HG03432 (cell line): ENCODE data around the gene NAE1.
"Not testable (repeated sequence)": the region's sequence is repeated elsewhere in the genome, so short reads cannot be mapped to it uniquely, and the experiment has no call there.

Experiments
- ATAC-seq: cut with Tn5 transposase; IDR thresholded peaks from one replicate; pipeline ENCODE4 v1.9.1; 2021; ENCODE audit warnings: mild to moderate bottlenecking, moderate library complexity; ENCODE audit not compliant: unreplicated experiment

NAE1 gene

DNA sequence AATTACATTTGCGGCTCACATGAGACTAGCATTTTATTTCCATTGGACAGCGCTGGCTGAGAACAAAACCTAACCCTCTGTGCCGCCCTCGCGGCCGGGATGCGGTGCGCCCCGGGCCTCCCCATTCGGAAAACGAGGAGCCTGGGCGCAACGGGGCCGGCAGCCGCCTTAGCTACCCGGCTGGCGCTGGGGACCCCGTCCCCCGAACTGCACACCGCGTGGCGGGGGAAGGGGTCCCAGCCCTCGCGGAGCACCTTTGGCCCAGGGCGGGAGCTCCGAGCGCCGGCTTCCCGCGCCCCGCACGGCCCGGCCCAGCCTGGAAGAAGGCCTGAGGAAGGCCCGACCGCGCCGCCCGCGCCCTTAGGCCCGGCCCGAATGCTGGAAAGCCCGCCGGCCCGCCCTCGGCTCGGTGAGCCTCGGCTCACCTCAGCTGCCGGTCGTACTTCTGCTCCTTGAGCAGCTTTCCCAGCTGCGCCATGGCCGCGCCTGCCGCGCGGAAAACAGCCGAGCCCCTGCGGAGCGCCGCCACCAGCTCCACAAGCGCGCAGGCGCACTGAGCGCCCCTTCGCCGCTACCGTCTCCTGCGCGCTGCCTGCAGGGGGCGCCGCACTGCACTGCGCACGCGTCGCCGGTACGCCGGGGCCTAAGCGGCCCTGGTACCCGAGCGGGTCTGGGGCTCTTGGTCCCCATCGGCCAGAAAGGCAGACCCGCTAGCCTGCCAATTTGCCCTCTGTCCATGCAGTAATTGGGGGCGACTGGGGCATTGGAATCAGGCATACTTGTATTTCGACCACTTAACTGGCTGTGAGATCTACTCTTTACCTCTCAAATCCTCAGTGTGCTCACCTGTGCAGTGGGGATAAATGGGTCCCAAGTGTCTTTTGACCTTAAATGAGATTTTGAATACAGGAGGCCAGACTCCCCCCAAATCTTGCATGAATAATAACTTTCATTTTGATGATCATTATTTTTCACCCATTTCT, at the start of gene NAE1:
TSS of gene NAE1 (minus strand) at position 555 of the 983 bp plus-strand sequence. CDS start at position 478, 77 bp downstream.
- ATAC-seq: peak; percentile 93

- ATAC-seq: peak; percentile 30
These were observed 47.3 kb upstream of the NAE1 start for GRCh38 chr16:66878067-66878466.

DNA sequence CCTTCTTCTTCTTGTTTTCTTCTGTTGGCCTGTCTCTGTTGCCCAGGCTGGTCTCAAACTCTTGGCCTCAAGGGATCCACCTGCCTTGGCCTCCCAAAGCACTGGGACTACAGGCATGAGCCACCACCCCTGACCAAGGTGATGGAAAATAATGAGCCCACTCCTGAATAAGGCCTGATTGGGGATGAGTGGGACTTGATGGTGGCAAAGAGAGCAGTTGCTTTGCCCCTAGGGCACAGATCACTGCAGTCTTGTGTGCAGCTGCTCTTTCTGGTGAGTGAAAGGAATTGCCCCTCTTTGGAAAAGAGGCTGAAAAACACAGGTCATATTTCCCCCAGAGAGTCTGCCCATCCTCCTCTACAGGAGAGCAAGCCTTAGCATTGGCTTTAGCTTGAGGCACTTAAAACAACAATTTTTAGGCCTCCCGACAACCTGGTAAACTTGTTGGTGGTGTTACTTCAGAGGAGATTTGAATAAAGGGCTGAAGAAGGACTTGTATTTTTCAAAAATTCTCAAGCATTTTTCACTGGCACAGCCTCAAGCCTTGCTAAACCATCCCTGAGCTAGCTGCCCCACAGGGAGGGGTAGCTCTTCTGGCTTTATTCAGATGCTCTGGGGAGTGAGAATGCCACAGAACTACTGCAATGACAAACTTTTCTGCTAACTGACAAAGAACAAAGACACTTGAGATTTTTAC, 43.5 kb upstream of the NAE1 start:
- no peak for ATAC-seq

DNA sequence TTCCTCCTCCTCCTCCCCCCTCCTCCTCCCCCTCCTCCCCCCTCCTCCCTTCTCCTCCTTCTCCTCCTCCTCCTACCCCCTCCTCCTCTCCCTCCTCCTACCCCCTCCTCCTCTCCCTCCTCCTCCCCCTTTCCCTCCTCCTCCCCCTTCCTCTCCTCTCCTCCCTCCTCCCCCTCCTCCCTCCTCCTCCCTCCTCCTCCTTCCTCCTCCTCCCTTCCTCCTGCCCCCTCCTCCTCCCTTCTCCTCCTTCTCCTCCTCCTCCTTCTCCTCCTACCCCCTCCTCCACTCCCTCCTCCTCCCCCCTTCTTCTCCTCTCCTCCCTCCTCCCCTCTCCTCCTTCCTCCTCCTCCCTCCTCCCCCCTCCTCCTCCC, 42.9 kb upstream of the NAE1 start:
- no peak for ATAC-seq

- ATAC-seq: peak; percentile 88
These were observed 42.3 kb upstream of the NAE1 start for GRCh38 chr16:66872943-66873684.

DNA sequence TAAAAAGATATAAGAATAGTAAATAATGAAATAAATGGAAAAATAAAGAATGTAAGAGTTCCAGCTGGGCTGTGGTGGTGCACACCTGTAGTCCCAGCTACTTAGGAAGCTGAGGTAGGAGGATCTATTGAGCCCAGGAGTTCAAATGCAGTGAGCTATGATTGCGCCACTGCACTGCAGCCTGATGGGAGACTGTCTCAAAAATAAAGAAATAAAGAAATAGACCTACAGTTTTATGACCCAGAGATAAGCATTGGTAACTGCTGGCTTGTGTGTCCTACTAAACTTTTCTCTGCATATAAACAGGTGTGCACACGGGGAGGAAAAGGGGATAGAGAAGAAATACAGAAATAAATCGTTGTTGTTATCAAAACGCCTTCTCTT, 41.8 kb upstream of the NAE1 start:
- no peak for ATAC-seq

DNA sequence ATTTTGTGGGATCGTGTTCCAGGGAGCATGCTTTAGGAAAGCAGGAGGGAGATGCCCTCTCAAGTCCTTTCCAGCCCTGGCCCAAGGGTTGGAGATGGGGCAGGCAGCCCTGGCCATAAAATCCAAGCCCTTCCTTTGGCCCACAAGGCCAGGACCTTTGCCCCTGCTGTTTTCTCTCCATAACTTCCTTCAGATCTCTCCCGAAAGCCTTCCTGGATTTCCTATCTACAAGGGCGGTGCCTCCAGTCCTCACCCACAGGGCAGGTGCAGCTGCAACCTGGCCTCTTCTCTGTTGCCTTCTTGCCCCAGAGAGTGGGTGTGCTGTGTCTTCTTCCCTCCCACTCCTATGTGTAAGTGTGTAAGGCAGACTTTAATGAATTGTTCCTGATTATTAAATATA, 41.1 kb upstream of the NAE1 start:
- ATAC-seq: no peak

DNA sequence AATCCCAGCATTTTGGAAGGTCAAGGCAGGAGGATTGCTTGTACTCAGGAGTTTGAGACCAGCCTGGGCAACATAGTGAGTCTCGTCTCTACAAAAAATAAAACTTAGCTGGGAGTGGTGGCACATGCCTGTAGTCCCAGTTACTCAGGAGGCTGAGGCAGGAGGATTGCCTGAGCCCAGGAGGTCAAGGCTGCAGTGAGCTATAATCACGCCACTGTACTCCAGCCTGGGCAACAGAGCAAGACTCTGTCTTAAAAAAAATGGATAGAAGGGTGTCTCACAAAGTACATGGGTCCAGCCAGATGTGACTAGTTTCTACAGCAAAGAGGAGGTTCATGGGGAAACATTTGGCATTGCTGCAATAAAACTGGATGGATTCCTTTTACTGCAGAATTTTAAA, 40.6 kb upstream of the NAE1 start:
- not testable (repeated sequence) for ATAC-seq

DNA sequence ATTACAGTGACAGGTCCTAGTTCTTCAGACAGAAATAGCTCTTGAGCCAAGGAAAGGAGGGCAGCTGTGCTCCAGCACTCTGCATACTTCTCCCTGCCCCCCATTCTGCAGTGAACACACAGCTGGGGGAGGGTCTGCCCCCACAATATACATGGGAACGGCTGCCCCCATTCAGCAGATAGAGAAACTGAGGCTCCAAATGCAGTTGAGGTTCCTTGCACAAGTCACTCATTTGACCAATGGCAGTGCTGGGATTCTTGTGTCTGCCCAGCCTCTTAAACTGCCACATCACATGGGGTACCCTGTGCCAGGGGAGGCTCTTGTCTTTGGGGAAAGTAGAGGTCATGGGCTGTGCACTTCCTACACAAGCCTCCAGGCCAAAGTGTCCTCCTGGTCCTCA, 38.6 kb upstream of the NAE1 start:
- no peak for ATAC-seq

- no peak for ATAC-seq
These were observed 32.9 kb upstream of the NAE1 start for GRCh38 chr16:66863707-66864106.

DNA sequence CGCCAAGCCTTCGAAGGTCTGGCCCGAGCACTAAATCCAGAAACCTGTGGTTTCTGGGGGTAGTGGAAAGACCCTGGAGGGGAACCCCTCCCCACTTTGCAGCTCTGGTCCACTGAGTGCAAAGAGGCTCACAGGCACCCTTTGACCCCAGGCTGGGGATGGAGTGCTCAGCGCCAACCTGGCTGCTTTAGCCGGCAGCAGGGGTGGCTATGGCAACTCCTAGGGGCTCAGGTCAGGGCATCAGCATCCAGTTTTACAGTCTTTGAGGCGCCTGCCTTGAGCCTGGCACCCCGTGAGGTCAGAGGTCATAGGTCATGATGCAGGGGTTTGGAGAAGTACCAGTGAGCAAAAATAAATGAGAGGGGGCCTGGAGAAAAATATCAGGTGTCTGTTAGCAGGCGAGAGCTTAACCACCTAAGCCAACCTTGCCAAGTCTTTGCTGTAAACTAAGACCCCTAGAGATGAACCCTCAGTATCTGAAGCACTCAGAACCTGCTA, 31.3 kb upstream of the NAE1 start:
- no peak for ATAC-seq

DNA sequence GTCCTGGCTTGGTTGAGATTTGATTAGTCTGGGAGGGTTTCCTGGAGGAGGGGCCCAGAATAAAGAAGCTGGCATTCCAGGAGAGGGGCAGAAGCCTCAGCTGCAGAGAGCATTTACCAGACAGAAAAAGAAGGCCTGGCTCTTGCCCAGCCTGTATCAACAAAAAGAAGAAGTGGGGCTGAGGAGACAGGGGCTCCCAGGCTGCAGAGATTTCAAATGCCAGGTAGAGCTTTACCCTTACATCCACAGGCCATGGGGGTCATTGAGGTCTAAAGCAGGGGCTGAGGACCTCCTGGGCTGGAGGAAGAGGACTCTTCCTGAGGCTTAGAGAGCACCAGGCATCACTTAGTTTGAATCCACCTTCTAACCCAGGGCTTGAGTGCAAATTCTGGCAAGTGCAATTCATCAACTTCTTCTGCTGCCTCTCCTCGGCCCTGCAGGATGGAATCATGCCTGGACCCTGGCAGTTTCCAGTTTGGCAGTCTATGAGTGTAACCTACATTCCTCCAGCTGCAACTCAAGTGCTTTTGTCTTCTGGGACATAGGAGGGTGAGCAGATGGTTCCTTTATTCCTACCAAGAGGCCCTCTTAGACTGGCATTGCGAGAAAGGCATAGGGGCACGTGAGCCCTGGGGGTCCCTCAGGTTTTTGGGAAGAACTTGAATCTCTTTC, 28.8 kb upstream of the NAE1 start:
- ATAC-seq: peak; percentile 9

GRCh38 chr16:66858740-66859396, 28.1 kb upstream of the NAE1 start:
- peak; percentile 78 for ATAC-seq

GRCh38 chr16:66857437-66857836, 26.7 kb upstream of the NAE1 start:
- no peak for ATAC-seq

DNA sequence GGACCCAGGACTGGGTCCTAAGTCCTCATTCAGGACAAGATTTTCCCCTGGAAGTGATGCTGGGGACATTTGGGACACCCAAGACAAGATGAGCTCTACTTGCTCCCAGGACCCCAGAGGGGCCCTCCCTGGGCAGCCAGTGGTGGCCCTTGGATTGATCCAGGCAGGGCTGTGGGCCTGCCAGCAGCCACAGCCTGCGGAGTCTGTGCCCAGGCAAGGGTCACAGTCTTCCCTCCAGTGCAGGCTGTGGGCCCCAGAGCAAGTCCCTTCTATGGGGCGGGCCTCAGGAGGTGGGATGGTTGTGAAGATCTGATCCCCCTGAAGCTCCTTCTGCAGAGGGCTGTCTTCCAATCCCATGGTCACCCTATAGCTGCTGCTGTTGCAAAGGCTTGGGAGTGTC, 26.0 kb upstream of the NAE1 start:
- ATAC-seq: no peak

DNA sequence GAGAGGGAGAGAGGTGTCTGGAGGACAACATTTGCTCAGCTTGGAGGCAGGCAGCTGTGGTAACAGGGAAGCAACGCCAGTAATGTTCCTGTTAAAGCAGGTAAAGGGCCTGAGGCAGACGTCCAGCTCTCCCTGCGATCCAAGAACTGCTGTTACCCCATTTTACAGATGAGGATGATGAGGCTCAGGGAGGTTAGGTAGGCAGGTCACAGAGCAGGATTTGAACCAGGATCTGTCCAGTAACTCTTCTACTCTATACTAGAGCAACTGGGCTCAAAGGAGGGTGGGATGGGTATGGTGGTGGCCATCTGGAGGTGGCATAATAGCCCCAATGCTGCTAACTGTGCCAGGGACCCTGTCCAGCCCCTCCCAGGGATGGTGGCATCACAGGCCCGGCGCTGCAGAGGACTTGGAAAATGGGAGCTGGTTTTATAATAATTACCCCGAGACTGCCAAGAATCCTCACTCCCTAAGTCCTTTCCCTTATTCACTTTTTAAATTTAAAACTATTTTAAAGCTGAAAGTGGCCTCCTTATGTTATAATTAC, 25.5 kb upstream of the NAE1 start:
- no peak for ATAC-seq

GRCh38 chr16:66853261-66854139, 22.7 kb upstream of the NAE1 start:
- ATAC-seq: no peak

DNA sequence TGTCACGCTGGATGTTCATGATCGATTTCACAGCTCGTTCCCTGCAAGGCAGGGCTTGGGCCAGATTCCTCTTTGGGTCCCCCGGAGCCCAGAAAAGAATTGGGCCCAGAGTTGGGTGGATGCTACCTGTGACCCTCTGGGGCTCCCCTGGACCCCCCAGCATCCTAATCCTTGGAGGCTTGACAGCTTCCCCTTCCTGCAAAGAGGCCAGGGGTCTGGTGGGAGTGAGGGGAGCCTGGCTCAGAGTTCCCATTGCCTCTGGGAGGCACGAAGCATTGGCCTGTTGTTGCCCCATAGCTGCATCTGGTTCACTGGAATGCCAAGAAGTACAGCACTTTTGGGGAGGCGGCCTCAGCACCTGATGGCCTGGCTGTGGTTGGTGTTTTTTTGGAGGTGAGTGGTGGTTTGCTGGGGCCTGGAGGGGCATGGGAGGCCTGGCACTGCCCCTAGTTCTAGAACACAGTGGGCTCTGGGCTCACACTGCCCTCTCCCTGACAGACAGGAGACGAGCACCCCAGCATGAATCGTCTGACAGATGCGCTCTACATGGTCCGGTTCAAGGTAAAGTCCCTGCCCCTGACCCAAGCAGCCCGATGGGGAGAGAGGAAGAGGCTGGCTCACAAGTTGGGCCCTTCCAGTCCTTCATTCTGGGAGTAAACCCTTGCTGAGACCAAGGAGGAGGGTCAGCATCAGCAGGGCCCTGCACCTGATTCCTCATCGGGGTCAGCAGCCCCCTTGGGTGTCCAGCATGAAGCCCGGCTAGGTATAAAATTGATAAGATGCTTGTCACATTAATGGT, 20.6 kb upstream of the NAE1 start:
- ATAC-seq: no peak
